ENCODE results near the gene C12orf76. TPM values are rescaled to one million over a fixed set of nuclear protein-coding genes. Genes with fewer than 3 reads are reported as not detected.
A peak's percentile ranks its signal among the peaks of the same experiment; 100 is the strongest.

C12orf76 gene
- total and polyA plus RNA-seq, 2 donors (not counting 1 experiment from before 2014, with no cell fraction given) = 21.5 to 28.5 TPM

DNA sequence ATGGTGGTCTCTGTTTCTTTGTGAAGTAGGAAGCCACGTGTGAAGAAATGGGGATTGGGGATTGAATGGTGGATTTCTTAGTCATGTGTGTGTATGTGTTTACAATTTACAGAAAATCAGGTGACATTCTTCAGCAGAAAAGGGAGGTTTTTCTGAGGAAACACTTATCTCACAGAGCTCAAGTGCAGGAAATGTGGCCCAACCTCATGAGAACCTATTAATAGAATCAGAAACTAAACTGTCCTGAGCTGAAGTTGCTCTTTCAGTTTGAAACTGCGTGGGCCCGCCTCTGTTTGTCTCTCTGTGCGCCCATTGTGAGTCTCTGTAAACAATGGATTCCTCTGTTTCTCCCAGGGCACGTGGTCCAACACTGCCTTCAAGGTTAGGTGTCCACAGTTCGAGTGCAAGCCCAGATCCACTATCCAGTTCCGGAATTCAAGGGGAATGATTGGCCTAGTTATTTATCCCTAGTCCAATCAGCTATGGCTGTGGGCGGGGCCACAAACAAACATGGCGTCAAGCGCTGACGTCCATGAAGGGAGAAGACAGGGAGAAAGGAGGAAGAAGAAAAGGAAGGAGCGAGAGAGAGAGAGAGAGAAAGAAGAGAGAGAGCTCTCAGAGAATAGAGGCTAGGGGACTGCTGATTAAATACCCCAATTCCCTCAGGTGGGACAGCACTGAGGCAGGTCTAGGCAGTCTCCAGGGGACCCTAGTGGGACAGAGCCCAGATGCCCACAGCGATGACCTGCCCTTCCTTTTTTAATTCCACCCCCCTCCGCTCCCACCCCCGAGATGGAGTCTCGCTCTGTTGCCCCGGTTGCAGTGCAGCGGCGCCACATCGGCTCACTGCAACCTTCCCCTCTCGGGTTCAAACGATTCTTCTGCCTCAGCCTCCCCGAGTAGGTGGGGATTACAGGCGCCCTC, 31.4 kb upstream of the C12orf76 start:
- Histone ChIP-seq H3K36me3 (replicated peaks in 1 of 2; ENCODE audit: control extremely low read depth in 1 of 2, control insufficient read depth in 1 of 2, extremely low read depth in 1 of 2, insufficient read depth in 2 of 2, low read length in 1 of 2) (no peaks in the 10 kb centered on the region), H4K20me1 (ENCODE audit: control insufficient read depth, insufficient read depth, low read length, poor library complexity, severe bottlenecking) (no peaks in the 10 kb centered on the region), H3K79me2 (ENCODE audit: control insufficient read depth, insufficient read depth, low read length) (no peaks in the 10 kb centered on the region), H3K27ac (ENCODE audit: low read length in 2 of 2) (peak overlapping the region; percentile 87 to 90), H2AFZ (ENCODE audit: insufficient read depth, low read depth, low read length, poor library complexity, severe bottlenecking) (peak overlapping the region; percentile 96), H3K9ac (ENCODE audit: low read length) (peak overlapping the region; percentile 60), H3K9me3 (ENCODE audit: control extremely low read depth in 1 of 3, control insufficient read depth in 2 of 3, insufficient read depth in 1 of 3, low read length in 2 of 3) (peaks cover 0 to 9% (median 0%) of the 10 kb centered on the region in 3 donors), H3K4me1 (ENCODE audit: control insufficient read depth in 2 of 2, insufficient read depth in 2 of 2, low read length in 2 of 2) (peaks cover 19 to 23% of the 10 kb centered on the region in 2 donors), H3K4me3 (ENCODE audit: control extremely low read depth in 1 of 5, extremely low read depth in 1 of 5, insufficient read depth in 1 of 5, low read depth in 2 of 5, low read length in 4 of 5) (peak overlapping the region; percentile 47 to 60 (median 48)), H3K4me2 (replicated peaks; ENCODE audit: low read depth, low read length, poor library complexity, severe bottlenecking) (peak overlapping the region; percentile 80), H3K27me3 (replicated peaks in 1 of 4; ENCODE audit: control extremely low read depth in 1 of 4, control insufficient read depth in 3 of 4, insufficient read depth in 4 of 4, low read length in 3 of 4) (no peaks in the 10 kb centered on the region)
- H3K4me1 Mint-ChIP-seq = peaks cover 18% of the 10 kb centered on the region
- H3K27ac Mint-ChIP-seq = peak overlapping the region; percentile 98
- intact Hi-C loops (cut with micrococcal nuclease) = loop anchor here (1.0 kb wide), 2 partner anchors 31 to 45 kb away; partner anchors contain the start of genes C12orf76 and IFT81
- peak overlapping the region; percentile 87 for H3K4me3 Mint-ChIP-seq
- 27% methylated on average over 15 of the region's 24 CpGs for WGBS (ENCODE audit: insufficient coverage)
- ATAC-seq (ENCODE audit: low read depth) (peak; percentile 95), DNase-seq (peak; percentile 88)
- TF ChIP-seq, protein P1, sequence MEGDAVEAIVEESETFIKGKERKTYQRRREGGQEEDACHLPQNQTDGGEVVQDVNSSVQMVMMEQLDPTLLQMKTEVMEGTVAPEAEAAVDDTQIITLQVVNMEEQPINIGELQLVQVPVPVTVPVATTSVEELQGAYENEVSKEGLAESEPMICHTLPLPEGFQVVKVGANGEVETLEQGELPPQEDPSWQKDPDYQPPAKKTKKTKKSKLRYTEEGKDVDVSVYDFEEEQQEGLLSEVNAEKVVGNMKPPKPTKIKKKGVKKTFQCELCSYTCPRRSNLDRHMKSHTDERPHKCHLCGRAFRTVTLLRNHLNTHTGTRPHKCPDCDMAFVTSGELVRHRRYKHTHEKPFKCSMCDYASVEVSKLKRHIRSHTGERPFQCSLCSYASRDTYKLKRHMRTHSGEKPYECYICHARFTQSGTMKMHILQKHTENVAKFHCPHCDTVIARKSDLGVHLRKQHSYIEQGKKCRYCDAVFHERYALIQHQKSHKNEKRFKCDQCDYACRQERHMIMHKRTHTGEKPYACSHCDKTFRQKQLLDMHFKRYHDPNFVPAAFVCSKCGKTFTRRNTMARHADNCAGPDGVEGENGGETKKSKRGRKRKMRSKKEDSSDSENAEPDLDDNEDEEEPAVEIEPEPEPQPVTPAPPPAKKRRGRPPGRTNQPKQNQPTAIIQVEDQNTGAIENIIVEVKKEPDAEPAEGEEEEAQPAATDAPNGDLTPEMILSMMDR (IDR thresholded peaks at IDR 0.05) = no peak
- no peak for TF ChIP-seq EZH2 (IDR thresholded peaks at IDR 0.05; ENCODE audit: borderline replicate concordance, insufficient read depth, low read depth, low read length, poor library complexity, severe bottlenecking)
- ChIA-PET CTCF (interaction anchor here (0.6 to 1.4 kb wide), 5 partner anchors 17 to 1400 kb away, joined by 3 to 7 read pairs (median 4); no protein-coding TSS in a partner anchor), POLR2A (interaction anchor here (0.7 to 1.3 kb wide), 2 partner anchors 44 to 85 kb away, joined by 3 to 4 read pairs; partner anchors contain the start of gene IFT81)
- H3K9me3 Mint-ChIP-seq (ENCODE audit: insufficient read depth) = no peaks in the 10 kb centered on the region
- no peaks in the 10 kb centered on the region for H3K27me3 Mint-ChIP-seq

Measured in B cell (primary cell).